ENCODE measurements around the gene PRSS2. TPM values are rescaled to one million over a fixed set of nuclear protein-coding genes. Genes with fewer than 3 reads are reported as not detected.
"Not testable (repeated sequence)": the region's sequence is repeated elsewhere in the genome, so short reads cannot be mapped to it uniquely, and the experiment has no call there.

The PRSS2 gene
- total RNA-seq, 2 donors from 2014 or later: not detected

GRCh38 chr7:142759433-142759832 lies 11.3 kb upstream of the PRSS2 start:
- 97% methylated on average over 1 of the region's 1 CpG for WGBS
- H3K4me3 ChIP-seq: no peak overlapping the region
- H3K9me3 ChIP-seq: no peaks in the 10 kb centered on the region
- no peaks in the 10 kb centered on the region for H3K36me3 ChIP-seq
- H3K27ac ChIP-seq: no peak overlapping the region
- intact Hi-C loops (cut with DNase I): no loop called here
- TF ChIP-seq CTCF (IDR thresholded peaks at IDR 0.05): no peak
- no peak for TF ChIP-seq POLR2A (IDR thresholded peaks at IDR 0.05)
- TF ChIP-seq POLR2AphosphoS5 (IDR thresholded peaks at IDR 0.05): no peak
- H3K4me1 ChIP-seq (replicated peaks): no peaks in the 10 kb centered on the region
- no peak for DNase-seq (ENCODE audit: low spot score)
- H3K27me3 ChIP-seq (replicated peaks; ENCODE audit: insufficient read depth): no peaks in the 10 kb centered on the region

GRCh38 chr7:142760071-142760642 lies 10.6 kb upstream of the PRSS2 start:
- H3K9me3 ChIP-seq: no peaks in the 10 kb centered on the region
- no peak for DNase-seq (ENCODE audit: low spot score)
- H3K4me3 ChIP-seq: no peak overlapping the region
- no peak overlapping the region for H3K27ac ChIP-seq
- H3K36me3 ChIP-seq: no peaks in the 10 kb centered on the region
- H3K4me1 ChIP-seq (replicated peaks): no peaks in the 10 kb centered on the region
- WGBS: 74% methylated on average over 5 of the region's 5 CpGs
- intact Hi-C loops (cut with DNase I): no loop called here
- no peaks in the 10 kb centered on the region for H3K27me3 ChIP-seq (replicated peaks; ENCODE audit: insufficient read depth)
- no peak for TF ChIP-seq POLR2AphosphoS5 (IDR thresholded peaks at IDR 0.05)
- TF ChIP-seq POLR2A (IDR thresholded peaks at IDR 0.05): no peak
- no peak for TF ChIP-seq CTCF (IDR thresholded peaks at IDR 0.05)

- 67% methylated on average over 2 of the region's 2 CpGs for WGBS
- H3K27ac ChIP-seq; H3K9me3 ChIP-seq; DNase-seq (ENCODE audit: low spot score); H3K4me3 ChIP-seq; intact Hi-C loops (cut with DNase I); H3K27me3 ChIP-seq (replicated peaks; ENCODE audit: insufficient read depth); H3K4me1 ChIP-seq (replicated peaks); H3K36me3 ChIP-seq: not testable (repeated sequence)
These were observed 9.2 kb upstream of the PRSS2 start for GRCh38 chr7:142761606-142762005.

GRCh38 chr7:142762104-142762503 lies 8.7 kb upstream of the PRSS2 start:
- Histone ChIP-seq H3K4me1 (replicated peaks) (no peaks in the 10 kb centered on the region), H3K27ac (no peak overlapping the region), H3K27me3 (replicated peaks; ENCODE audit: insufficient read depth) (no peaks in the 10 kb centered on the region), H3K9me3 (no peaks in the 10 kb centered on the region), H3K36me3 (no peaks in the 10 kb centered on the region), H3K4me3 (no peak overlapping the region)
- TF ChIP-seq CTCF (IDR thresholded peaks at IDR 0.05) (no peak), POLR2AphosphoS5 (IDR thresholded peaks at IDR 0.05) (no peak), POLR2A (IDR thresholded peaks at IDR 0.05) (no peak)
- 94% methylated on average over 1 of the region's 1 CpG for WGBS
- intact Hi-C loops (cut with DNase I): no loop called here
- no peak for DNase-seq (ENCODE audit: low spot score)

DNA sequence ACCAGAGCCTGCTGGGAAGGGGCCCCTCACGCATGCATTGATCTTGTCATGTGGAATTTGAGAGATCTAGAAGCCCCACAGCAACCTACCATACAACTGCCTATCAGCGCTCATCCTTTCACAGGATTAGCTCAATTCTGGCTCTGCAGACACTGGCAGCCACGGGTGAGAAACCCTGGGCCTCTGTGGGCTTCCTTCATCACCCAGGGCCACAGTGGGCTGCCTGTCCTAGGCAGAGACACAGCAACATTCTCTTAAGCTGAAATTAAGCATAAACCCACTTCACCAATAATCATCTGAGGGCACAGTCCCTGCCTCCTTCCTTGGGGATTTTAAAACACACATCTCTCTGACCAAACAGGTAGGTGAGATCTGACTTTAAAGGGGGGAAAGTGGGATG lies 3.3 kb upstream of the PRSS2 start:
- TF ChIP-seq CTCF (IDR thresholded peaks at IDR 0.05): no peak
- no peak for TF ChIP-seq POLR2A (IDR thresholded peaks at IDR 0.05)
- TF ChIP-seq POLR2AphosphoS5 (IDR thresholded peaks at IDR 0.05): no peak
- no peak overlapping the region for H3K4me3 ChIP-seq
- H3K27me3 ChIP-seq (replicated peaks; ENCODE audit: insufficient read depth): no peaks in the 10 kb centered on the region
- 70% methylated on average over 3 of the region's 3 CpGs for WGBS
- no peak for DNase-seq (ENCODE audit: low spot score)
- no peaks in the 10 kb centered on the region for H3K36me3 ChIP-seq
- no peaks in the 10 kb centered on the region for H3K9me3 ChIP-seq
- no peaks in the 10 kb centered on the region for H3K4me1 ChIP-seq (replicated peaks)
- H3K27ac ChIP-seq: no peak overlapping the region
- intact Hi-C loops (cut with DNase I): no loop called here
